ENCODE data around the gene GSC.
"Not testable (repeated sequence)": the region's sequence is repeated elsewhere in the genome, so short reads cannot be mapped to it uniquely, and the experiment has no call there.

Gene GSC

DNA sequence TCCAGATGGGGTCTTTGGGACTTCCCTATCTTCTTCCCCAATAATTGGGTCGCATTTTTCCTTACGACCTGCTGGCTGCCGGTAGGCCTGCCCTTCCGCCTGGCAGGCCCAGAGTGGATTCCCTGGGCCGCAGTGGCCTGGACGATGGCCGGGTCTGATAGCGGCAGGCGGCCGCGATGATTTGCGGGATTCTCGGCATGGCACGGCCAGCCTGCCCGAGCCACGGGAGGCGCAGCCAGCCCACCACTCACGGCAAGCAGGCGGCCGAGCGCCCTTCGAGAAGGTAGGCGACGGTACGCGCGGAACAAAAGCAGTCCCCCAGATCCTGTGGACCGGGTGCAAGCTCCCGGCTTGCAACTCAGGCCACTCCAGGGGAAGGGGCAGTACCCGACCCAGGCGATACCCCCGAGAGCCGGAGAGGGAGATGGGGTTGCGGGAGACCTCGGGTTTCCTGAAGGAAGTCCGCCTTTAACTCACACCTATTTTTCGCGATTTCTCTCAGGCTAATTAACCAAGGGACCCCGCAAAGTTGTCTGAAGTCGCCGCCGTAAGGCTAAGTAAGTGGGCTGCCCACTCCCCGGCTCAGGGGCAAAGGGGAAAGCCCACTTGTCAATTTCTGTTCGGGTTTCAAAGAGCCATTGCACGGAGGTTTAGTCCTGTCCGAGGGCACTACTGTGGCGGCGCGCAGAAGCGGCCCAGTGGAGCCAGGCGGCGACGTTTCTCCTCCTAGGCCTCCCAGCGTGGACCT lies 1.4 kb upstream of the GSC start:
- no peak for DNase-seq

DNA sequence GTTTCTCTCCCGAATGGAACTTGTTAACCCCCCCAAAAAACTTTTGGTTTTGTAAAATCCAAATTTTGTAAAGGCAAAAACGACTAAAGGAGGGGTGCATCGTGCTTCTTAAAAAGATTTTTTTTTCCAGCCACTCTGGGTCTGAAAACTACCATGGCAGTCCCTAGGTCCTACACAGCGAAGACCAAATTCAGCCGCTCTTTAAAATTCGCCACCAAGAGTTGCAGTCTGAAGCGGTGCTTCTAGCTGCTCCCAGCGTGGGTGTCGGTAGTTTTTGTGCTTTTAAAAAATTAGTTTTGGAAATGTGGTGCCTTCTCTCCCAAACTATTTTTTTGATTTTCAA lies 873 bp upstream of the GSC start:
- no peak for DNase-seq

DNA sequence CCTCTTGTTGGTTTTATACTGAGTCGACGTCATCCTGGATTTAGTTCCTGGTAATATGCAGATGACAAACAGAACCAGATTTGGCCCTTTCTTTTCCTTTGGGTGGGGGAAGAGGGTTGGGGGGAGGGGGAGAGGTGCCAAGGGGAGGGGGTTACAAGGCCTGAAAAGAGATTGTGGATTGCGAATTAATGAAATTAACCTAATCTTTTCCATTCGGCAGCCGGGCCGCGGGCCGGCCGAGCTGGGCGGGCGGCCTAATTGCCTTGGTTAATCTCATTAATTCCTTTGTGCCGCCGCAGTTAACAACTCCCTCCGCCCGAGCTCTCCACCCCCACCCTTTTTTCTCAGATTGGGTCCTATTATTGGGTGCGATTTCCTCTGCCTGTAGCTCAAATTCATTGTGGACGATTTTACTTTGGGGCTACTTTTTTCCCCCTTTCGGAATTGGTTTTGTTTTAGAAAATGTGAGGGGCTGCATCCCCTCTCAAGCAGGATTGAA lies 387 bp upstream of the GSC start:
- no peak for DNase-seq

DNA sequence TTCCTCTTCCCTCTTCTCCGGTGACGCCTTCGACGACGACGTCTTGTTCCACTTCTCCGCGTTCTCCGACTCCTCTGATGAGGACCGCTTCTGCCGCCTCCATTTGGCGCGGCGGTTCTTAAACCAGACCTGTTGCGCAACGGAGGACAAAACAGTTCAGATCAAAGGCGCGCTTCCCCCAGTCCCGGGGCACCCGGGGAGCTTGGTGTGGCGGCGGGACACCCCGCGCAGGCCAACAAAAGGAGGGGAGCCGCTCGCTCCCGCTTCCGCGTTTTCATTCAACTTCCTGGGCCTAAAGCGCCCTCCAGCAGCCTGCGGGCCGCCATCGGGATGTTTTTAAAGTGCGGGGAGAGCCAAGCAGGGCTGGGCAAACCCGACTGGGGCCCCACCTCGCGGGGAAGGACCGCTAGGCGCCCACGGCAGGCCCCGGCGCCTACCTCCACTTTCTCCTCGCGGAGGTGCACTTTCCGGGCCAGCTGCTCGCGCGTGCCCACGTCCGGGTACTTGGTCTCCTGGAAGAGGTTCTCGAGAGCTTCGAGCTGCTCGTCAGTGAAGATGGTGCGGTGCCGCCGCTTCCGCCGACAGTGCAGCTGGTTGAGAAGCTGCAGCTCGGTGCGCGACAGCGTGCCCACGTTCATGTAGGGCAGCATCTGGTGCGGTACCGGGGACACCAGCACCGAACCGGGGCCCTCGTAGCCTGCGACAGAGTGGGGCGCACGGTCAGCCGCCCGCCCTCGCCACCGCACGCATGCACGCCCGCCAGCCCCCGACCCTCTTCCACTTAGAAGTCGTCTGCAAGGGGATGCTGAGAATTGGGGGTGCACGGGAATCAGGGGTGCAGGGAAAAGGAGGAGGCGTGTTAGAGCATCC lies 1.2 kb downstream of the GSC start:
- DNase-seq = peak; percentile 24

DNA sequence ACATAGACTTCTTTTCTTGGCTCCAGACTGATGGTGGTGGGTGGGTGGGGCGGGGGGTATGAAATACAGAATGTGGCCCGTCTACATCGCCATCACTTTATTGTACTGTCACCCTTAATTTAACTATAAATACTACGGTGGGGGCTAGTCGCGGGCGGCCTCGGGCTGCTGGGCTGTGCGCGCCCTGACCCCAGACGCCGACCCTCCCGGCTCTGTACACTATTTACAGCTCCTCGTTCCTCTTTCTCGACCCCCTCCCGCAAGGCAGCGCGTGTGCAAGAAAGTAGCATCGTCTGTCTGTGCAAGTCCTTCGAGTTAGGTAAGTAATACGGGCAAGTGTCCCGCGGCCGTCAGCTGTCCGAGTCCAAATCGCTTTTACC lies 1.8 kb downstream of the GSC start:
- no peak for DNase-seq

DNA sequence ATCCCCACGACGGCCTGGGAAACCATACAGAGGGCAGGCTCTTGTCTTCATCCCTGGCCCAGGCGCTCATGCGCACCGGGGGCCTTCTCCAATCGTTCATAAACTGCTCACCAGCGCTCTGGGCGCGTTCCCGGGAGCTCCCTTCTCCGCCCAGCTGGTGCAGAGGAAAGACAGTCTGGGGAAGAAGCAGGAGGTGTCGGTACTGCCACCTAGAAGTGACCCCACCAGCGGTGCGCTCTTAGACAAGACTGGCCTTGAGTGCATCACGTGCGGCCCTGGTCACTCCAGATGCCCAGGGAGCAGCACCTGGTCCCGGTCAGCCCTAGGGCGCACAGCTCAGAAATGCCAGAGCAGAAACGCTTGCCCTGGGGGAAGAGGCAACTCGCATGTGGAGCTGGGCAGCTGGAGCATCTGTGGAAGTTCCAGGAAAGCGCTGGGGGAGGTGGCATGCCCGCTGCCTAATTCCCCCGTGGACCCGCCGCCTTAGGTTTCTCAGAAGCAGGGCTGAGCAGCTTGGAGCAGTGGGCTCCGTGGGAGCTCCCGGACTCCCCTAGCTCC lies 2.5 kb downstream of the GSC start:
- DNase-seq = no peak

DNA sequence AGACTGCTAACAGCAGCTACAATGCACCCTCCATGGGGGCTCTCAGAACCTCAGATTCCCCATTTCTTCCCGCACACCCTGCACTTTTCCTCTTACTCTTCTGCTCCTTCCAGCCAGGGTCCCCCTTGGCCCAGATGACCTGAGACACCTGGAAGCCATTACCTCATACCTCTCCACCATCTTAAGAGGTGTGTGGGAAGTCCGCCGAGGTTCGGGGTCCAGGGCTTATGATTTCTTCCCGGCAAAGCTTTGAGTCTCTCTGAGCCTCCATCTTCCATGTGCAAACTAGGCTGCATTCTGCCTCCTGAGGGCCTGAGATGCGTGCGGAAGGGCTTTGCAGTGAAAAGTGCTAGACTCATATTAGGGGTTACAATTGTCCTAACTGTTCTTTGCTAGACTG lies 5.3 kb downstream of the GSC start:
- no peak for DNase-seq

DNA sequence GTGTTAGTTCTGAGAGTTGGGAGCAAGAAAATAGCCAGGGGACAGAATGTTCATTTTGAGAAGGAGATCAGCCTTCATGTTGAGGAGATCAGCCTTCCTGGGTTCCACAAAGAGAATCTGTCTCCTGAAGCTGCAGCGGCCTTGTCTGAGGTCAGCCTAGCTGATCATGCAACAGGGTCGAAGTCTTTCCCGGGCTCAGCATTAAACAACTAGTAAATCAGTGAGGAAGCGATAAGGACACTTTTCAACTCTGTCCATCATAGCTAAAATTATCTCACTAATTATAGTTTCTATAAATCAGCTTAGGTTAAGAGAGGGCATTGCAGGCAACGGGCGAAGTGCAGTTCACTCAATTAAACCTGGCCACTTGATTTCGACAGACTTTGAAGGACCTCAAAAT lies 7.5 kb downstream of the GSC start:
- no peak for DNase-seq

DNA sequence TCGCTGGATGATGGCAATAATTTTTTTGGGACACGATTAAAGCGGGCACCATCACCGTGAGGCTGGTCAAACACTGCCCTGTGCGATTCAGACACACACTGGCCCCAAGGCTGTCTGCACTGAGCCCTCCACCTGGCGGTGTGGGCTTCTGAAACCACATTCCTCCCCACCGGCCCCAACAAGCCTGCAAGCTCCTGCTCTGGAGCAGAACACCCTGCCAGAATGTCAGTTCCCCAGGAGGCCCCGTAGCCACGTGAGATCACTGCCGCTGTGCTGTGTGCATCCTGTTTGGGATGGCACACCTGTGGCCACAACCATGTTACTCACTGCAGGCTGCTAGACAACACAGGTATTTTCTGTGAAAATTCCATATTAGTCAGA lies 7.9 kb downstream of the GSC start:
- DNase-seq = no peak

DNA sequence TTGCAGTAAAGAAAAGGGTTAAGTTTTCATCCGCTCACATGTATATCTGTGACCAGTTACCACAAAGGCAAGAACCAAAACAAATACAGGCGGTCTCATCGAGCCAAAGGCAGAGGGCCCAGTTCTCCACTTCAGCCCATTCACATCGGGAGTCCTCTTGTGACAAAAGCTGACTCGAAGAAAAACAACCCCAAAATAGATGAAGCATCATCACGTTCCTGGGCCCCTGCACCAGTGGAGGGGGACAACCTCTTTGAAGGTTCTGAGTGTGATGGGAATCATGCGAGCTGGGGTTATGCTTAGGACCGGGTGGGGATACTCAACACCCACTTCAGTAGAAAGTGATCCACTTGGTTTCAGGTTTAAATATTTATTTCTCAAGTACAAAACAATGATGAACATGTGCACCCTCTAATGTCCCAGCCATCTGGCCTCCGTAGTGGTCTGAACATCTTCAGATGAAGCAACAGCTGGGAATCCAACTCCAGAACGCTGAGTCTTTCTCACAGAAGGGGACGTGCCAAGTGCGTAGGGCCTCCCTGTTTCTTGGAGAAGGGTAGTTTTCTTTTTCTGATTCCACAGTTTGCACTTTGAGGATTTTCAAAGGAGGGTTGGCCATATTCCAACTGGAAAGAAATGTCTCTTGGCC lies 8.4 kb downstream of the GSC start:
- no peak for DNase-seq

DNA sequence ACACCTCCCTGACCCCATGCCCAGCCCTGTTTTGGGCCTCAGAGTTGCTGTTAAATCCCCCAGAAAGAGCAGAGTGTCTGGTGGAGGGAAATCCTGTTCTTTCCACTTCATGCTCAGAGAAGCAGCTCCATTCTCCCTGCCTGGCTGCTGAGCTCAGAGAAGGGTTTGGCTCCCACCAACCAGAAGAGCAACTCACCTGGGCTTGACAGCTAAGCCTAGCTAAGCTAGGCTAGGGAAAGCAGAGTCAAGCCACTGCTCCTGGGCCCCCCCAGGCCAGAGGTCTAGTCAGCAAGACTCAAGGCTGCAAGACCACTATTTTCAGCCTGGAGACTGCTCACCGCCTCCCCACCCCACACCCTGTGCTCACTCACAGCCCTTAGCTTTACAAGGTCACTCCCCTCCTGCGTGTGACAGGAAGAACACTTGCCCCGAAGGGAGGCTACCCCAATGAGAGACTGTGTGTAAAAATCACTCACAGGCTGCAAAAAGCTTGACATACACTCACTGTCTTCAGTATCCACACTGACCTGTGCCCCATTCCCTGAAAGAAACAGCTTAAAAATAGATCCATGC lies 13.5 kb downstream of the GSC start:
- no peak for DNase-seq

DNA sequence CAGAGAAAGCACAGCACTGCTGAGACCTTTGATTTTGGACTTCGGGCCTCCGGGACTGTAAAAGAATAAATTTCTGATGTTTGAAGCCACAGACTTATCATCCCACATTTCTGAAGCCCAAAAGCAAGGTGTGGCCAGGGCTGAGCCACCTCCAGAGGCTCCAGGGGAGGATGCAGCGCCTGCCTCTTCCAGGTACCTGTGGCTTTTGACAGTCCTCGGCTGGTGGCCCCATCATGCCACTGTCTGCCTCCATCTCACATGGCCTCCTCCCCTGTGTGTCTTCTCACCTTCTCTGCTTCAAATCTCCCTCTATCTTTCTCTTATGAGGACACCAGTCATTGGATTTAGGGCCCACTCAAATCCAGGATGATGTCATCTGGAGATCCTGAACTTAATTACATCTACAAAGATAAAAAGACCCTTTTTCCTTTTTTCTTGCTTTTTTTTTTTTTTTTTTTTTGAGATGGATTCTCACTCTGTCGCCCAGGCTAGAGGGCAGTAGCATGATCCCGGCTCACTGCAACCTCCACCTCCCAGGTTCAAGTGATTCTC lies 15.4 kb downstream of the GSC start:
- DNase-seq = no peak

DNA sequence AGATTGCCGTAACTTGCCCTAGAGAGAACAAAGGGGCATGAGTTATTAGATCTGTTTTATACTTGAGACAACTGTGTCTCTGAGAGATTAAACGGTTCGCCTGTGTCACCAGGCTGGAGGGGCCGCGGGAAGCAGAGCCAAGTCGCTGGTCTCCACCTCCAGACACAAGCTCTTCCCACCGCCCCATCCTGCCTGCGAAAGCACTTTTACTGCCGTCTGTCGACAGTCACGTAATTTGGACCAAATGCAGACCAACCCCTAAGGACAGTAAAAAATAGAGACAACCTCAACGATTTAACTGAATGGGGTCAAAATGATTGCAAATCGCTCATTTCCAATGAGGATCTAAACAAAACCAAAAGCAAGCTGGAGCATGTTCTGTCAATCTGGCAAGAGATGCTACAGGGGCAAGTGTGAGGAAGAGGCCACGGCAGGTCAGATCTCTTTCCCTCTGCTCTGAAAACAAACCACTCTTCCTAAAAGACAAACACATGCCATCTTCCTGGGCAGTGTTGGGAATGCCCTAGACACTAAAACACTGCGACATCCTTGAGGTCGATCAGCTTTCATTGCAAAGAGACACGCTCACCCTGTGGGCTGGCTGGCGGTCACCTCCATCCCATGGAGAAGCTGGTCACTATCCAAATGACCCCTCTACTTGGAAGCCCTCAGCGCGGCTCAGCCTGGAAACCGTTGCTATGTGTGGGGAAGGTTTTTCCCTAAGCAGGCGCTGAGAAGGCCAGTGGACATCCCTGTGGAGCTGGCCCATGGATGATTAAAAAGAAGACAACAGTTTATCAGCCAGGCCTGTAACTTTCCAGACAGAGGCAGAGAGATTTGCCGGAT lies 17.1 kb downstream of the GSC start:
- DNase-seq = no peak

DNA sequence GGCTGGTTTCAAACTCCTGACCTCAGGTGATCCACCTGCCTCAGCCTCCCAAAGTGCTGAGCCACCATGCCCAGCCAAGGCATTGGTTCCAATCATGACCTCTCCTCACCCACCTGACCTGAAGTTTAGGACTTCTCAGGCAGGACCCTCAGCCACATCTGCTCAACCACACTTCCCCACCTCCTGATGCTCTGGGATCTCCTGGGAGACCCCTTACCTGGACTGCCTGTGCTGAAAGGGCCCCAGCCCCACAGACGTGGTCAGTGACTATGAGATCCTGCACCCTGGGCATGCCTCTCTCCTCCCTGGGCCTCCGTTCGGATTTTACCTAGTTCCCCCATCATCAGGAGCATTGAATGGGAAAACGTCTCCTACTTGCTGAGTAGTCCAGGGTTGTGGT lies 18.0 kb downstream of the GSC start:
- DNase-seq = no peak

DNA sequence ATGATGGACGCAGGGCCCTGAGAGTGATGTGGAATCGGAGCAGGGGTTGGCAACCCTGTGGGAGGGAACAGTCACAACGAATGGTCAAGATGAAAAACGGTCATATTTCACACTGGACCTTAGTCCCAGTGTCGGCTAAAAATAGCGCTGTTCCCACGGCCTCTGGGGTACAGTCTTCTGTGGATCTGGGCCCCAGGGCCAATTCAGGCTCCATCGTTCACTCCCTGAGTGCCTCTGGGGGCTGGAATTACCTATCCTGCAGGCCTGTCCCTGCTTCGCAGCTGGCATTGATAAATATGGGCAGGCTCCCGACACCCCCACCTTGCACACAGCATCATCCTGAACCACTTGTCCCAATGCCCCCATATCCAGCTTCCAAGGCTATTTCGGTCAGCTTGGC lies 18.6 kb downstream of the GSC start:
- DNase-seq = no peak

DNA sequence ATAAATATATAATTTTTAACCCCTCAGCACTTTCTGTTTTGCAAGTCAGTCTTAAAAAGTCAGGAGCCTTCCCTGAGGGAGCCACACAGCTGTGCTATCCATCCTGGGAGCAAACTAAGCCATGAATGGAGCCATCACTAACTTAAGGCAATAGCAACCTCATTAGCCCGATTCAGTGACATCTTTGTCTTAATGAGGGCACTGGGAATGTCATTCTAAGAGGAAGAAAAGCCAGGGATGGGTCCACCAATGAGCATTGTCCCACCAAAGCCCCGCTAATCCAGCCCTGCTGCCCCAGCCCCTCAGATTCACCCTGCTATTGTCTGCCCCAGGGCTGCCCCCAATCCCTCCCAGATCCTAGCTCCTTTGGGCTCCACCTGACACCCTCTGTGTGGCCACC lies 19.5 kb downstream of the GSC start:
- DNase-seq = no peak

DNA sequence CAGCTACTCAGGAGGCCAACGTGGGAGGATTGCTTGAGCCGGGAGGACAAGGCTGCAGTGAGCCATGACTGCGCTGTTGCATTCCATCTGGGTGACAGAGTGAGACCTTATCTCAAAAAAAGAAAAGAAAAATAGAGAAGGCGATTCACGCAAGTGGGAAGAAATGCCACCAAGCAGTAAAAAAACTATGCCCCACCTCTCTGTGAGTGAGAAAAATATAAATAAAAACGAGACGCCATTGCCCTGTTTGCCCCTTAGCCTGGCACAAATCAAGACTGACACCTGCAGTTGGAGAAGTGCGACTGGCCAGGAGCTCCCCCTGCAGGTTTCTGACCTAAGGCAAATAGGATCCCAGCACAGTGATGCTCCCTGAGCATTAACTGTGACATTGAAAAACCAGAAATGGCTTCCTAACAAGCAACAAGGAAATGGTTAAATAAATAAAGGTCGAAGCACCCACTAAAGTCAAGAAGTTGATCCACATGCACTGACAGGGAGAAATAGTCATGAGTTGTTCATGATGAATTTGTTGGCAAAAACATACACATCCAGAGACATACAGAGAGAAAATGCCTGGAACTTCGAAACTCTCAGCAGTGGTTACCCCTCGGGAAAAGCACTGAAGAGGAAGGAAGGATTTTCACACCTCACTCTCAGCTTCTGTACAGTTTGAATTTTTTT lies 21.1 kb downstream of the GSC start:
- DNase-seq = peak; percentile 12

DNA sequence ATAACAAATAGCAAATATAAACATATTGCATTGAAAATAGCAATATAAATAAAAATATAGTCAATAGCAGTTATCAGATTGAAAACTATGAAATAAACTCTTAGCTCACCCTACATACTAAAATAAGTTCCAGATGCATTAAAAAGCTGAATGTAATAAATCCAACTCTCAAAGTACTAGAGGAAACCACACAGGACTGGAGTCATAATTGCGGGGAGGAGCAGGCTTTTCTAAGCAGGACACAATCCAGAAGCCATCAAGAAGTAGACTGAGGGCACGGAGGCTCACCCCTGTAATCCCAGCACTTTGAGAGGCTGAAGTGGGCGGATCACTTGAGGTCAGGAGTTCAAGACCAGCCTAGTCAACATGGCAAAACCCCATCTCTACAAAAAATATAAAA lies 22.2 kb downstream of the GSC start:
- DNase-seq = no peak

DNA sequence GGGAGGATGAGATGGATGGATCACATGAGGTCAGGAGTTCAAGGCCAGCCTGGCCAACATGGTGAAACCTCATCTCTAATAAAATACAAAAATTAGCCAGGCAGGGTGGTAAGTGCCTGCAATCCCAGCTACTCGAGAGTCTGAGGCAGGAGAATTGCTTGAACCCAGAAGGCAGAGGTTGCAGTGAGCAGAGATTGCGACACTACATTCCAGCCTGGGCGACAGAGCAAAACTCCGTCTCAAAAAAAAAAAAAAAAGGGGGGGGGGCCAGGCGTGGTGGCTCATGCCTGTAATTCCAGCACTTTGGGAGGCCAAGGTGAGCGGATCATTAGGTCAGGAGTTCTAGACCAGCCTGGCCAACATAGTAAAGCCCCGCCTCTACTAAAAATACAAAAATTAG lies 22.8 kb downstream of the GSC start:
- DNase-seq = not testable (repeated sequence)

DNA sequence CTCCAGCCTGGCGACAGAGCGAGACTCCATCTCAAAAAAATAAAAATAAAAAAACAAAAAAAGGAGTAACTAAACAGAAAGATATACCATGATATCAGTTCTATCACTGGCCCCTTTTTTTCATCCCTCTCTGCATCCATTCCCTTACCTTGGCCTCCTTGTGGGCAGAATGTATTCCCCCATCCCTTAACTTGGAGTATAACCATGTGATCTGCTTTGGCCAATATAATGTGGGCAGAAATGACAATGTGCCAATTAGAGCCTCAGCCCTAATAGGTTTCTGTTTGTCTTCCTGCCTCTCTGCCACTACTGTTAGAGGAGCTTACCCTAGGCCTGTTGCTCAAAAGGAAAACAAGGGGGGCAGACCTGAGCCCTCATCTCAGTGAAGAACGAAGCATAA lies 23.8 kb downstream of the GSC start:
- no peak for DNase-seq

DNA sequence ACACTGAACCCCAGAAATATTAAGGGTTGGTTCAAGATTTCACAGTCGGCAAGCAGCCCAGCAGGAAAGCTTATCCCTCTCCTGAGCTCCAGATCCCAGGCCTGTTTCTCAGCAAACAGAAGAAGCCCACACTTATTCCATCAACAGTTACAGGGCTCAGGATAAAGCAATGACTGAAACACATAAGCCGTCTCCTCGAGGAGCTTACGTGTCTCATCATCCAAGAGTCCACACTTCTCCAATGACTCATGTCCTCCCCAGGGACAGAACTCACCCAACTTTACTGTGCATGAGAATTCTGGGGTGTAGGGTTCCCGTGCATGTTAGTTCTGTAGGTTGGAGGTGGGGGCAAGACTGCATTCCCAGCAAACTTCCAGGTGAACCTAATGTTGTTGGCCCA lies 31.2 kb downstream of the GSC start:
- no peak for DNase-seq
